GM23338 (cell line): ENCODE data around the gene WNK2. TPM values are rescaled to one million over a fixed set of nuclear protein-coding genes. Genes with fewer than 3 reads are reported as not detected.

Experiments
- ATAC-seq: fragments of 200-7000 bp; cut with Tn5 transposase; 3 replicates; pipeline ENCODE4 v1.9.1; 2020
- DNase-seq: peaks from one replicate; pipeline ENCODE4 v3.0.0-alpha.2; 2015; ENCODE audit warnings: low spot score
- H2AFZ ChIP-seq: fragments of 200-600 bp; sonication (generic); 2 replicates; pipeline ENCODE4 v1.8.0; 2016; ENCODE audit warnings: antibody characterized with exemption, mild to moderate bottlenecking, moderate library complexity
- H3F3A ChIP-seq: fragments of 200-600 bp; sonication (generic); replicated peaks from 2 replicates; pipeline ENCODE4 v1.8.0; 2017; ENCODE audit warnings: antibody characterized with exemption, mixed run types, low read depth
- H3K27ac ChIP-seq: fragments of 200-600 bp; sonication (generic); 2 replicates; pipeline ENCODE4 v1.6.1; 2016; ENCODE audit warnings: low read depth
- H3K27me3 ChIP-seq: fragments of 200-600 bp; sonication (generic); 2 replicates; pipeline ENCODE4 v1.8.0; 2016; ENCODE audit warnings: mild to moderate bottlenecking, mixed run types, moderate library complexity; ENCODE audit not compliant: insufficient read depth
- H3K36me3 ChIP-seq: fragments of 200-600 bp; sonication (generic); 2 replicates; pipeline ENCODE4 v1.8.0; 2016; ENCODE audit warnings: mild to moderate bottlenecking; ENCODE audit not compliant: insufficient read depth
- H3K4me1 ChIP-seq: fragments of 200-600 bp; sonication (generic); 2 replicates; pipeline ENCODE4 v1.8.0; 2016; ENCODE audit warnings: mild to moderate bottlenecking, moderate library complexity; ENCODE audit not compliant: insufficient read depth
- H3K4me2 ChIP-seq: fragments of 200-600 bp; sonication (generic); 2 replicates; pipeline ENCODE4 v1.7.1; 2017; ENCODE audit warnings: mixed run types
- H3K4me3 ChIP-seq: fragments of 200-600 bp; sonication (generic); 2 replicates; pipeline ENCODE4 v1.6.1; 2016; ENCODE audit warnings: mixed run types
- H3K79me2 ChIP-seq: fragments of 200-600 bp; sonication (generic); replicated peaks from 2 replicates; pipeline ENCODE4 v1.8.0; 2017; ENCODE audit warnings: mild to moderate bottlenecking; ENCODE audit not compliant: insufficient read depth
- H3K9me2 ChIP-seq: fragments of 200-600 bp; sonication (generic); 2 replicates; pipeline ENCODE4 v1.8.0; 2017; ENCODE audit not compliant: insufficient read depth
- H4K20me1 ChIP-seq: fragments of 200-600 bp; sonication (generic); replicated peaks from 2 replicates; pipeline ENCODE4 v1.8.0; 2017; ENCODE audit warnings: mild to moderate bottlenecking; ENCODE audit not compliant: insufficient read depth
- H3K27ac Mint-ChIP-seq: 2 replicates; pipeline ENCODE4 v1.8.0; 2020; ENCODE audit warnings: inconsistent platforms, mild to moderate bottlenecking, moderate library complexity, mixed read lengths
- H3K27me3 Mint-ChIP-seq: 3 replicates; pipeline ENCODE4 v1.8.0; 2022; ENCODE audit warnings: low read depth, mild to moderate bottlenecking, moderate library complexity, mixed read lengths, inconsistent platforms; ENCODE audit not compliant: insufficient read depth, poor library complexity
- H3K36me3 Mint-ChIP-seq: 3 replicates; pipeline ENCODE4 v1.8.0; 2021; ENCODE audit warnings: low read depth, mild to moderate bottlenecking, inconsistent platforms, moderate library complexity, mixed read lengths
- H3K4me1 Mint-ChIP-seq: 3 replicates; pipeline ENCODE4 v1.8.0; 2020; ENCODE audit warnings: mild to moderate bottlenecking, inconsistent platforms, mixed read lengths
- H3K4me3 Mint-ChIP-seq: 3 replicates; pipeline ENCODE4 v1.8.0; 2021; ENCODE audit warnings: moderate library complexity, mild to moderate bottlenecking, inconsistent platforms, mixed read lengths
- H3K9me3 Mint-ChIP-seq: 3 replicates; pipeline ENCODE4 v1.8.0; 2020; ENCODE audit warnings: moderate library complexity, mild to moderate bottlenecking, inconsistent platforms, mixed read lengths
- CREB1 ChIP-seq: fragments of 250-450 bp; sonication (Bioruptor Pico); IDR thresholded peaks from 2 replicates; pipeline ENCODE4 v1.5.0; 2020; ENCODE audit warnings: low read depth, mild to moderate bottlenecking, moderate library complexity
- ETS1 ChIP-seq: IDR thresholded peaks from 2 replicates; pipeline ENCODE4 v1.6.1; 2016; ENCODE audit warnings: antibody characterized with exemption
- EZH2 ChIP-seq: fragments of 200-600 bp; sonication (generic); IDR thresholded peaks from one replicate; pipeline ENCODE4 v1.8.0; 2017; ENCODE audit warnings: antibody characterized with exemption, mild to moderate bottlenecking, low read depth; ENCODE audit not compliant: unreplicated experiment
- EZH2phosphoT487 ChIP-seq: fragments of 200-600 bp; sonication (generic); IDR thresholded peaks from one replicate; pipeline ENCODE4 v1.8.1; 2018; ENCODE audit warnings: antibody characterized with exemption; ENCODE audit not compliant: unreplicated experiment
- JUNB ChIP-seq: IDR thresholded peaks from one replicate; pipeline ENCODE4 v1.6.1; 2016; ENCODE audit warnings: antibody characterized with exemption; ENCODE audit not compliant: unreplicated experiment
- POLR2AphosphoS5 ChIP-seq: IDR thresholded peaks from 2 replicates; pipeline ENCODE4 v1.6.1; 2016; ENCODE audit warnings: antibody characterized with exemption, low read depth
- ZNF114 ChIP-seq: fragments of 250-450 bp; sonication (Bioruptor Pico); IDR thresholded peaks from 2 replicates; pipeline ENCODE4 v1.5.0; 2020; ENCODE audit warnings: mild to moderate bottlenecking, moderate library complexity
- ZNF331 ChIP-seq: fragments of 250-450 bp; sonication (Bioruptor Pico); IDR thresholded peaks from 2 replicates; pipeline ENCODE4 v1.5.0; 2020; ENCODE audit warnings: low read depth, mild to moderate bottlenecking, moderate library complexity
- ZNF462 ChIP-seq: fragments of 250-450 bp; sonication (Bioruptor Pico); IDR thresholded peaks from 2 replicates; pipeline ENCODE4 v1.5.0; 2020; ENCODE audit warnings: mild to moderate bottlenecking, moderate library complexity
- polyA plus RNA-seq: library from polyadenylated mRNA; unstranded; fragments of >200 nt; fragmentation: Nextera tagmentation; extraction: Ambion mirVana; gene quantifications from 2 replicates; pipeline ENCODE4 v1.2.1, GENCODE V29; 2016
- total RNA-seq: library from RNA; depleted of rRNA; stranded (reverse); fragments of >200 nt; shearing (Covaris generic); gene quantifications from 2 replicates; pipeline ENCODE4 v1.2.3, GENCODE V29; 2014
- TF ChIP-seq, protein P1 (sequence below): IDR thresholded peaks from one replicate; pipeline ENCODE4 v1.6.1; 2018; ENCODE audit warnings: antibody characterized with exemption; ENCODE audit not compliant: unreplicated experiment
- TF ChIP-seq, protein P2 (sequence below), 2 experiments: fragments of 200-600 bp in 1 of 2; sonication (generic) in 1 of 2; conservative IDR thresholded peaks; 2 replicates each; pipeline versions ENCODE4 v1.5.1 to v1.6.1; 2016 to 2017; ENCODE audit warnings: antibody characterized with exemption in 2 of 2, low read depth in 2 of 2, mild to moderate bottlenecking in 2 of 2, moderate library complexity in 1 of 2

Gene WNK2
- total and polyA plus RNA-seq, 2 experiments from 2014 or later = 56.4 to 102 TPM

- TF ChIP-seq, protein P1, sequence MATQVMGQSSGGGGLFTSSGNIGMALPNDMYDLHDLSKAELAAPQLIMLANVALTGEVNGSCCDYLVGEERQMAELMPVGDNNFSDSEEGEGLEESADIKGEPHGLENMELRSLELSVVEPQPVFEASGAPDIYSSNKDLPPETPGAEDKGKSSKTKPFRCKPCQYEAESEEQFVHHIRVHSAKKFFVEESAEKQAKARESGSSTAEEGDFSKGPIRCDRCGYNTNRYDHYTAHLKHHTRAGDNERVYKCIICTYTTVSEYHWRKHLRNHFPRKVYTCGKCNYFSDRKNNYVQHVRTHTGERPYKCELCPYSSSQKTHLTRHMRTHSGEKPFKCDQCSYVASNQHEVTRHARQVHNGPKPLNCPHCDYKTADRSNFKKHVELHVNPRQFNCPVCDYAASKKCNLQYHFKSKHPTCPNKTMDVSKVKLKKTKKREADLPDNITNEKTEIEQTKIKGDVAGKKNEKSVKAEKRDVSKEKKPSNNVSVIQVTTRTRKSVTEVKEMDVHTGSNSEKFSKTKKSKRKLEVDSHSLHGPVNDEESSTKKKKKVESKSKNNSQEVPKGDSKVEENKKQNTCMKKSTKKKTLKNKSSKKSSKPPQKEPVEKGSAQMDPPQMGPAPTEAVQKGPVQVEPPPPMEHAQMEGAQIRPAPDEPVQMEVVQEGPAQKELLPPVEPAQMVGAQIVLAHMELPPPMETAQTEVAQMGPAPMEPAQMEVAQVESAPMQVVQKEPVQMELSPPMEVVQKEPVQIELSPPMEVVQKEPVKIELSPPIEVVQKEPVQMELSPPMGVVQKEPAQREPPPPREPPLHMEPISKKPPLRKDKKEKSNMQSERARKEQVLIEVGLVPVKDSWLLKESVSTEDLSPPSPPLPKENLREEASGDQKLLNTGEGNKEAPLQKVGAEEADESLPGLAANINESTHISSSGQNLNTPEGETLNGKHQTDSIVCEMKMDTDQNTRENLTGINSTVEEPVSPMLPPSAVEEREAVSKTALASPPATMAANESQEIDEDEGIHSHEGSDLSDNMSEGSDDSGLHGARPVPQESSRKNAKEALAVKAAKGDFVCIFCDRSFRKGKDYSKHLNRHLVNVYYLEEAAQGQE = no peak
- TF ChIP-seq JUNB (no peak), ZNF331 (CRISPR knock-in tag) (no peak), CREB1 (CRISPR knock-in tag) (no peak), EZH2phosphoT487 (no peak), ZNF114 (no peak)
Measured at GRCh38 chr9:93248386-93249040, 64.6 kb downstream of the WNK2 start (continued).

- no peak overlapping the region for H3K4me3 Mint-ChIP-seq
- peaks cover 9% of the 10 kb centered on the region; the same call in 2 of the 3 replicates for H3K36me3 Mint-ChIP-seq
- Histone ChIP-seq H4K20me1 (0 out of 2 replicates have a peak, but pooled peaks cover 6% of the 10 kb centered on the region), H3K9me2 (no peaks in the 10 kb centered on the region), H3F3A (no peaks in the 10 kb centered on the region), H3K4me3 (no peak overlapping the region), H3K79me2 (no peaks in the 10 kb centered on the region), H3K27ac (no peak overlapping the region), H2AFZ (no peak overlapping the region), H3K27me3 (no peaks in the 10 kb centered on the region), H3K36me3 (no peaks in the 10 kb centered on the region), H3K4me2 (no peak overlapping the region), H3K4me1 (peaks cover 9% of the 10 kb centered on the region; the same call in 1 of the 2 replicates)
- no peak overlapping the region for H3K27ac Mint-ChIP-seq
- H3K9me3 Mint-ChIP-seq = no peaks in the 10 kb centered on the region
- H3K27me3 Mint-ChIP-seq = no peaks in the 10 kb centered on the region
- H3K4me1 Mint-ChIP-seq = peaks cover 11% of the 10 kb centered on the region; the same call in 2 of the 3 replicates
- ATAC-seq = no peak
- DNase-seq = no peak
- TF ChIP-seq POLR2AphosphoS5 (no peak), JUNB (no peak), EZH2 (no peak), ZNF462 (CRISPR knock-in tag) (no peak), CREB1 (CRISPR knock-in tag) (no peak), ZNF114 (no peak), ETS1 (no peak)
- TF ChIP-seq, protein P2, sequence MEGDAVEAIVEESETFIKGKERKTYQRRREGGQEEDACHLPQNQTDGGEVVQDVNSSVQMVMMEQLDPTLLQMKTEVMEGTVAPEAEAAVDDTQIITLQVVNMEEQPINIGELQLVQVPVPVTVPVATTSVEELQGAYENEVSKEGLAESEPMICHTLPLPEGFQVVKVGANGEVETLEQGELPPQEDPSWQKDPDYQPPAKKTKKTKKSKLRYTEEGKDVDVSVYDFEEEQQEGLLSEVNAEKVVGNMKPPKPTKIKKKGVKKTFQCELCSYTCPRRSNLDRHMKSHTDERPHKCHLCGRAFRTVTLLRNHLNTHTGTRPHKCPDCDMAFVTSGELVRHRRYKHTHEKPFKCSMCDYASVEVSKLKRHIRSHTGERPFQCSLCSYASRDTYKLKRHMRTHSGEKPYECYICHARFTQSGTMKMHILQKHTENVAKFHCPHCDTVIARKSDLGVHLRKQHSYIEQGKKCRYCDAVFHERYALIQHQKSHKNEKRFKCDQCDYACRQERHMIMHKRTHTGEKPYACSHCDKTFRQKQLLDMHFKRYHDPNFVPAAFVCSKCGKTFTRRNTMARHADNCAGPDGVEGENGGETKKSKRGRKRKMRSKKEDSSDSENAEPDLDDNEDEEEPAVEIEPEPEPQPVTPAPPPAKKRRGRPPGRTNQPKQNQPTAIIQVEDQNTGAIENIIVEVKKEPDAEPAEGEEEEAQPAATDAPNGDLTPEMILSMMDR (conservative IDR thresholded peaks at IDR 0.05; ENCODE audit: low read depth in 2 of 2) = no peak
Measured at GRCh38 chr9:93250185-93250584, 66.2 kb downstream of the WNK2 start.
